NCI-H748 treated with DMSO at 0.1 percent for 48 hours (cell line): Measurements from ENCODE around the gene TRPT1.

Experiments used
- DNase-seq: peaks from one replicate; lab custom pipeline; 2025; lab: John Stamatoyannopoulos, UW

The TRPT1 gene, protein sequence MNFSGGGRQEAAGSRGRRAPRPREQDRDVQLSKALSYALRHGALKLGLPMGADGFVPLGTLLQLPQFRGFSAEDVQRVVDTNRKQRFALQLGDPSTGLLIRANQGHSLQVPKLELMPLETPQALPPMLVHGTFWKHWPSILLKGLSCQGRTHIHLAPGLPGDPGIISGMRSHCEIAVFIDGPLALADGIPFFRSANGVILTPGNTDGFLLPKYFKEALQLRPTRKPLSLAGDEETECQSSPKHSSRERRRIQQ

DNA sequence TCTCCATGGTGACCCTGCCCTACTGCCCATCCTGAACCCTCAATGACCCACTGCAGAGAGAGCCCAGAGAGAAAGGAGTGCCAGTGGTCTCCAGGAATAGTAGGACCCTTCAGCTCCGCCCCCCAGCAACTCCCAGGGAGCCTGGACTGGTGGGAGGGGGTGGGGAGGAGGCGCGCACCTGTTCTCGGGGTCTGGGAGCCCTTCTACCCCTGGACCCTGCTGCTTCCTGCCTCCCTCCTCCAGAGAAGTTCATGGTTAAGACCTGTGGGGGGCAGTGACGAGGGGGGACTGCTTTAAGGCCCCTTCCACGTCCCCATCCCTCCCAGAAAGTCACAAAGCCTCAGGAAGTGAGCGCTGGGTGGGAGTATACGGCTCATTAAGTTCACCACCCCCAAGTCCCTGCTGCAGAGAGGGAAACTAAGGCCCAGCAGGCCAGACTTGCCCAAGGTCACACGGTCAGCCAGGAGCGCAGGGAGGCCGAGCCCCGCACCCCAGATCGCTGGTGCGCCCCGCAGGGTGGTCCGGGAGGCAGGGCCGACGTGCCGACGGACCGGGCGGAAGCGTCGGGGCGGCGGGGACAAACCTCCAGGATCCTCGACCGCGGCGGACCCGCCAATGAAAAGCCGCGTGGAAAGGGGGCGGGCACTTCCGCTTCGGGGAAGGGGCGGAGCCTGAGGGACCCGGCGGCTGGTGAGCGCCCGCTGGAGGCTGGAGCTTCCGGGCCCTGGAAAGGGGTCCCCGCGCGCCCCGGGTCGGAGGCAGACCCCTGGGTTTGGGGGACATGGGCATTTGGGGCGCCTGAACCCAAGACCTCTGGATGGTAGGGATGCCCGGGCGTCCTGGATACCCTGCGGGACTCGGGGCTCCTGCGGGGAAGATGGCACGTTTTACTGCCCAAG, at the start of gene TRPT1, which contains the start of gene NUDT22:
Gene TRPT1, minus strand, starts transcription at position 579 of the 899 bp plus-strand sequence. Its CDS starts 326 bp downstream, at position 253.
Gene NUDT22, plus strand, starts transcription at position 667 of the 899 bp plus-strand sequence. CDS start 379 bp downstream, outside the sequence.
- DNase-seq: peak; percentile 82

DNA sequence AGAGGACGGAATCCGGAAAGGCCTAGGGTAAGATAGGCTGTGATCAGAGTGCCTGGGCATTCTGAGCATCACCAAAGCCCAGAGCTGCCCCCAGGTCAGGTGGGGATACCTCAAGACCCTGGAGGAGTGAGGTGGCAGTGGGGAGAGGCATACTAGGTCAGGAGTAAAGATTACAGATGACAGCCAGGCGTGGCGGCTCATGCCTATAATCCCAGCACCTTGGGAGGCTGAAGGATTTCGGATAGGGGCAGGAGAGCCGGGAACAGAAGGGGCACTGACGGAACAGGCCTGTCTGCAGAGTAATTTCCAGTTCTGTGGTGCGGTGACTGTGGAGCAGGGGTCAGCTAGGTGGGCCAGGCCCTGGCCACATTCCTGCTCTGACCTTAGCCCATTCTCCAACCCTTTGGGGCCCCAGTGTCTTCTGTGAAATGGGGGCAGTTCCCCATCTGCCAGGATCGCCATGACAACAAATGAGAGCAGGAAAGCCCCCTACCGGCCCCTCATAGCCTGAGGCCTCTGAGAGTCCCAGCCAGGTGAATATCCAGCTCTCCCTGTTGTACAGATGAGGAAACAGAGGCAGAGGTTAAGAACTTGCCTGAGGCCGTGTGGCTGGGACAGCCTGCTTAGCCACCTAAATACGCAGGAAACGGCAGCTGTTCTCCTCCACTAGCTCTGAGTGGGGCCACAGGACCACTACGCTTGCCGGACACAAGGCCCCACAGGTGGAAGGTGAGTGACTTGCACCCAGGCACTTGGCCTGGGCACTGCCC, 49.2 kb upstream of the TRPT1 start:
- no peak for DNase-seq

DNA sequence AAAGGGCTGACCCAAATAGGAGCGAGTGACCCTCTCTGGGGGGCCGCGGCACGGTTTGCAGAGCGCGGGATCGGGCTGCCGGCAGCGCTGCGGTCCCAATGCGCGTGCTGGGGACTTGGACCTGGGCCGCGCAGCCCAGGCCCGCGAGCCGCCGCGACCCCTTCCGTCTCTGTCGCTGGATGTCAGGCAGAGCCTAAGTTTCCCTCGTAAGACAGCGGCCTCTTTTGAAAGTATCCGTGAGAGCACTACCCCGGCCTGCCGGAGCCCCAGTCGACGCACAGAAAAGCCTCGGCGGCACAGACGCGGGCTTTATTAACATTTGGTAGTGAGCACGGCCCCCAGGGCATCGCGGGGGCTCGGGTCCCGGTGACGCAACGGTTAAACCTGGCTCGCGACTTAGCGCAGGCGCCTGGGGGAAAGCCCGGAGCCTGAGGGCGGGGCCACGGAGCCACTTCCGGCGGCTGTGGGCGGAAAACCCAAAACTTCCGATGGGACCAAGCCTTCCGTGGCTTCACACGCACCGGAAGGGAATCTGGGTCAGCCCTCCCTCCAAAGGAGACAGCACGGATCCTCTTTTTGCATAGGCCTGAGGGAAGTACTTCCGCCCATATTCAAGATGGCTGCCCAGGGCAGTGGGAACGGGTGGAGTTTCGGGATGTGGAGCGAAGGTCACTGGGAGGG, 43.7 kb upstream of the TRPT1 start:
- peak; percentile 98 for DNase-seq

GRCh38 chr11:64268893-64269539, 43.0 kb upstream of the TRPT1 start:
- no peak for DNase-seq

DNA sequence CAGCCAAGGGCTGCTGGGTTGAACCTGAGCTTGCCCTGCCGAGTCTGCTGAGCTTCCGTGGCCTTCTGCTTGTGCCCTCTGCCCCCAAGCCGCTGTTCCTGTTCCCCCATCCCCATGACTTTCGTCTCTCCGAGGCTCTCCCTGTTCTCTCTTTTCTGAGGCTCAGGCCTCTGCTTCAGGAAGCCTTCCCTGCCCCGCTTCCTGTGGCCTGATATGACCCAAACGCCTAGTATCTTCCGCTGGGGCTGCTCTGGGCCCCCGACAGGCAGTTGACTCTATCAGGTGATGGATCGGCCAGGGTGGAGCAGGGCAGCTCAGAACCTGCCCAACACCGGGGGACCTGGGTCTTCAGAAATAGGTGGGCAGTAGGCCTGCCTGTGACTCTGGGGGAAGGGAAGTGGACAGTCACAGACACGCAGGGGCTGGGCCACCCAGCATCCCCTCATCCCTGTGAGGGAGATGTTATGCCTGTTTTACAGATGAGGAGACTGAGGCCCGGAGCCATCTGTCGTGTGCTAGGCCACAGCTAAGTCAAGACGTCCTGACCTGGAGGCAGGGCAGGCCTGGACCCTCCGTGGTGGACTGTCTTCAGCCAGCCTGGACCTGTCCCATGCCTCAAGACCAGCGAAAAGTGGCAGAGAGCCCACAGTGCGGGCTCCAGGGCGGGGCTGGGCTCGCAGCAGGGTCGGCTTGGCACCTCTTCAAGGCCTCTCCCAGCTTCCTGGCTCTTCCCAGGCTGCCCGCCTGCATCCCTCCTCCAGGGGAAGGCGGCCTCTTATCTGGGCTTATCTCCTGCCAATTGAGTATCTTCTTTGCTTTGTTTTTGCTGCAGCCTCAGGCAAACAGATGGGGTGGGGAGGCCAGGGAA, 42.3 kb upstream of the TRPT1 start:
- DNase-seq: no peak

GRCh38 chr11:64267207-64267945, 41.4 kb upstream of the TRPT1 start:
- no peak for DNase-seq

GRCh38 chr11:64266339-64266738, 40.4 kb upstream of the TRPT1 start:
- DNase-seq: no peak

DNA sequence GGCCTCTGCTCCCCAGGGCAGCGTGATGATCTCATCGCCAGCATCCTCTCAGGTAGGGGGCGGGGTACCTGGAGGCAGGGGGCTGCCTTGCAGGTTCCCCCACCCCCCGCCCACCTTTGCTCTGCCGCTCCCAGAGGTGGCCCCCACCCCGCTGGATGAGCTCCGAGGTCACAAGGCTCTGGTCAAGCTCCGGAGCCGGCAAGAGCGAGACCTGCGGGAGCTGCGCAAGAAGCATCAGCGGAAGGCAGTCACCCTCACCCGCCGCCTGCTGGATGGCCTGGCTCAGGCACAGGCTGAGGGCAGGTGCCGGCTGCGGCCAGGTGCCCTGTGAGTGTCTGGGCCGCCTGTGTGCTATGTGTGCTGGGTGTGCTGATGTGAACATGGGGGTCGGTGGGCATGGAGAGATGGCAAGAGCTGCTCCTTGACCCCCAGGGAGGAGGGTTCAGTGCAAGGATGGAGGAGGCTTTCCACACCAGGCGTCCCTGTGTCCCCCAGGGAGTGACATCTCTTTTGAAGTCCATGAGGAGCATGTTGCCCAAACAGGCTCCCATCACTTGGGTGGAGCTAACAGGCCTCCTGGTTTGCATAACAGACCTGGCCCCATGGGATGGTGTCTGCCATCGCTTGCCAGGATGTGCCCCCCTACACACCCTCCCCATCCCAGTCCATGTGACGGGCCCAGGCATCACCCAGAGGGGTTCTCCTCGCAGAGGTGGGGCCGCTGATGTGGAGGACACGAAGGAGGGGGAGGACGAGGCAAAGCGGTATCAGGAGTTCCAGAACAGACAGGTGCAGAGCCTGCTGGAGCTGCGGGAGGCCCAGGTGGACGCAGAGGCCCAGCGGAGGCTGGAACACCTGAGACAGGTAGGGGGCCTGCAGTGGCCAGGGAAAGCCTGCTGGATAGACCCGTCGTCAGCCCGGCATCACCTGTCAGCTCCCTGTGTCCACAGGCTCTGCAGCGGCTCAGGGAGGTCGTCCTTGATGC, 39.5 kb upstream of the TRPT1 start:
- no peak for DNase-seq

- DNase-seq: no peak
These were observed 38.4 kb upstream of the TRPT1 start for GRCh38 chr11:64264371-64264852.

GRCh38 chr11:64263947-64264317, 37.9 kb upstream of the TRPT1 start:
- no peak for DNase-seq

- DNase-seq: no peak
These were observed 37.3 kb upstream of the TRPT1 start for GRCh38 chr11:64263021-64263946.

DNA sequence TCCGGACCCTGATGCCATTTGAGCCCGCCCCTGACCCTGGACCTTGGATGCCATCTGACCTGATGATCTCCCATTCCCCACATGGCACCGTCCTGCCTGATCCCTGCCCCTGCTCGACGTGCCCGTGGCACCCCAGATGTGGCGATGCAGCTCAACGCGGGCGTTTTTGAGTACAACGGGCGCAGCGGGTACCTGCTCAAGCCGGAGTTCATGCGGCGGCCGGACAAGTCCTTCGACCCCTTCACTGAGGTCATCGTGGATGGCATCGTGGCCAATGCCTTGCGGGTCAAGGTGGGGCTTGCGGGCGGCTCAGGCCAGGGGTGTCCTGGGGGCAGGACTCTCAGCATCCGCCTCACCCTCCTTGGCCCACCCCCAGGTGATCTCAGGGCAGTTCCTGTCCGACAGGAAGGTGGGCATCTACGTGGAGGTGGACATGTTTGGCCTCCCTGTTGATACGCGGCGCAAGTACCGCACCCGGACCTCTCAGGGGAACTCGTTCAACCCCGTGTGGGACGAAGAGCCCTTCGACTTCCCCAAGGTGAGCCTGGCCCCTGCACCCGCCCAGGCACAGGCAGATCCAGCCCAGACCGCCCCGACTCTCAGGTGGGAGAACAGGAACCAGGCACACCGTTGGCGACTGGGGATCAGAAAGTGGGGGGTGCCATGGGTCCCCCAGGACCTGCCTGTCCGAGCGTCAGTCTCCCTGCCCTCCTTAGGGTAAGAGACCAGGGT, 36.5 kb upstream of the TRPT1 start:
- DNase-seq: no peak

- no peak for DNase-seq
These were observed 35.6 kb upstream of the TRPT1 start for GRCh38 chr11:64261556-64262080.

- DNase-seq: no peak
These were observed 34.2 kb upstream of the TRPT1 start for GRCh38 chr11:64260147-64260708.

- DNase-seq: no peak
These were observed 33.6 kb upstream of the TRPT1 start for GRCh38 chr11:64259533-64260067.
